Central memory CD8-positive, alpha-beta T cell (primary cell): Measurements from ENCODE around the gene LTBP4.

Experiments used
- ATAC-seq: fragments of 150-1000 bp; cut with Tn5 transposase; replicated peaks from 2 replicates; pipeline ENCODE4 v1.10.0; 2022; ENCODE audit warnings: mild to moderate bottlenecking, moderate FRiP score, moderate number of reproducible peaks; ENCODE audit not compliant: poor library complexity, severe bottlenecking; ENCODE audit errors: extremely low read depth
- DNase-seq, 2 donors: peaks; one replicate each; pipeline ENCODE4 v3.0.0; 2021; ENCODE audit warnings: low spot score in 2 of 2
- H3K27ac Mint-ChIP-seq: one replicate; pipeline ENCODE4 v1.8.0; 2022; ENCODE audit warnings: low read depth, mild to moderate bottlenecking, moderate library complexity, mixed read lengths
- H3K27me3 Mint-ChIP-seq: one replicate; pipeline ENCODE4 v1.8.0; 2022; ENCODE audit warnings: mixed read lengths
- H3K36me3 Mint-ChIP-seq: one replicate; pipeline ENCODE4 v1.8.0; 2022; ENCODE audit warnings: mild to moderate bottlenecking, moderate library complexity, mixed read lengths; ENCODE audit not compliant: insufficient read depth
- H3K4me1 Mint-ChIP-seq: one replicate; pipeline ENCODE4 v1.8.0; 2022; ENCODE audit warnings: mixed read lengths
- H3K4me3 Mint-ChIP-seq: one replicate; pipeline ENCODE4 v1.8.0; 2022; ENCODE audit warnings: mild to moderate bottlenecking, moderate library complexity, mixed read lengths
- H3K9me3 Mint-ChIP-seq: one replicate; pipeline ENCODE4 v1.8.0; 2022; ENCODE audit warnings: mixed read lengths

The LTBP4 gene

DNA sequence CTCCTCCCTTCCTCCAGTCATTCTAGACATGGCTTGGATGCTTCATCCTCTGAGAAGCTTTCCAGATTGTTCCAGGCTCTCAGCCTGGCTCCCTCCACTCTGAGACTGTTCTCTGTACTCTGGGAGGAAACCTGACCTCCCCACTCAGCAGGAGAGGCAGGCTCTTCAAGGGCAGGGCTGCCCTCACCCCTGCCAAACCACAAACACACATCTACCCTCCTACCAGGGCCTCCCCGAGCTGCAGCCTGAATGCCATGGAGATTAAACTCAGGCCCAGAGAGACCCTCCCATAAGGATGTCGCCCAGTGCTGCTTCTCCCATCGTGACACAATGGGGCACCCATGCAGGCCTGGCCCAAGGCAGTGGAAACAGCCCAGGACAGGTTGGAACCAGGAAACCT, 73.1 kb downstream of the LTBP4 start:
- DNase-seq: no peak
- Mint-ChIP-seq H3K4me3 (no peak overlapping the region), H3K9me3 (no peaks in the 10 kb centered on the region), H3K27ac (no peak overlapping the region), H3K4me1 (no peaks in the 10 kb centered on the region), H3K36me3 (peaks cover 7% of the 10 kb centered on the region), H3K27me3 (no peaks in the 10 kb centered on the region)
- peak; percentile 32 for ATAC-seq

DNA sequence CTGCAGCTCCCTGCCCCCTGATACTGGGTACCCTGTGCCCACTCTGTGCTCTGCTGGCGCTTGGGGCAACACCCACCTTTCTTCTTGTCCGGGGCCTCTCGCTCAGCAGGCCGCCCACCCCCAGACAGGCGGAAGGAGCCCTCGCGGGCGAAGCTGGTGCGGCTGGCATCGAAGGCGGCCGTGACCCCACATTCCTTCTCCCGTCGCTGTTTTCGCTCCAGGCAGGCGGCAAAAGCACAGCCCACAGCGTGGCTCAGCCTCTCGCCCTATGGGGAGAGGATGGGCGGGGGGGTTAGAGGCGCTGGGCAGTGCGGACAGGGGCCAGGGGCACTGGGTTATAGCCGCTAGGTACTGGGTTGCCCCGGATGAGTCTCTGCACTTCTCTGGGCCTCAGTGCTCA, 76.0 kb downstream of the LTBP4 start:
- H3K9me3 Mint-ChIP-seq: no peaks in the 10 kb centered on the region
- H3K36me3 Mint-ChIP-seq: peaks cover 5% of the 10 kb centered on the region
- no peak for DNase-seq
- ATAC-seq: no peak
- no peak overlapping the region for H3K27ac Mint-ChIP-seq
- H3K4me1 Mint-ChIP-seq: no peaks in the 10 kb centered on the region
- no peaks in the 10 kb centered on the region for H3K27me3 Mint-ChIP-seq
- no peak overlapping the region for H3K4me3 Mint-ChIP-seq
